ENCODE results near the gene IFRD2. TPM values are rescaled to one million over a fixed set of nuclear protein-coding genes. Genes with fewer than 3 reads are reported as not detected.

IFRD2 gene
- total RNA-seq, 1 donor from 2014 or later = 40.2 TPM

DNA sequence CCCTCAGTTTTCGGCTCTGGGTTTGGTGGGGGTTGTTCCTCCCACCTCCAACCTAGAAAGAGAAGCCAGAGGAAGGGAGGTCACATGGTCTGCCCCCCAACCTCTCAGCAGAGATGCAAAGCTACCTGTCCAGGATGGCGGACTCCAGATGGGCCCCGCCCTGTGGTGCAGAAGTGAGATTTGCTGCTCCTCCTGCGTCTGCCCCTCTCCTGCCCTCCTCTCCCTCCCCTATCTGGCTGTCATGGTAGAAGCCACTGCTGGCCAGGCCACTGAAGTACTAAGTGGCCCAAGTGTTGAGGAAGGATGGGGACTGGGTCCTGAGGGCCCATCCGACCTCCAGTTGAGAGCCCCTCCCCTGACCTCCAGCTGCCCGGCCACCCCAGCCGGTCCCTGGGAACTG is 25.4 kb downstream of the IFRD2 start:
- Mint-ChIP-seq H3K27ac (peak overlapping the region; percentile 100), H3K9me3 (no peaks in the 10 kb centered on the region), H3K4me3 (peak overlapping the region; percentile 72), H3K4me1 (peaks cover 77% of the 10 kb centered on the region), H3K36me3 (no peaks in the 10 kb centered on the region), H3K27me3 (ENCODE audit: low read depth) (no peaks in the 10 kb centered on the region)
- DNase-seq (ENCODE audit: low spot score in 2 of 2, unreplicated experiment in 2 of 2) = no peak
- TF ChIP-seq, protein P1, sequence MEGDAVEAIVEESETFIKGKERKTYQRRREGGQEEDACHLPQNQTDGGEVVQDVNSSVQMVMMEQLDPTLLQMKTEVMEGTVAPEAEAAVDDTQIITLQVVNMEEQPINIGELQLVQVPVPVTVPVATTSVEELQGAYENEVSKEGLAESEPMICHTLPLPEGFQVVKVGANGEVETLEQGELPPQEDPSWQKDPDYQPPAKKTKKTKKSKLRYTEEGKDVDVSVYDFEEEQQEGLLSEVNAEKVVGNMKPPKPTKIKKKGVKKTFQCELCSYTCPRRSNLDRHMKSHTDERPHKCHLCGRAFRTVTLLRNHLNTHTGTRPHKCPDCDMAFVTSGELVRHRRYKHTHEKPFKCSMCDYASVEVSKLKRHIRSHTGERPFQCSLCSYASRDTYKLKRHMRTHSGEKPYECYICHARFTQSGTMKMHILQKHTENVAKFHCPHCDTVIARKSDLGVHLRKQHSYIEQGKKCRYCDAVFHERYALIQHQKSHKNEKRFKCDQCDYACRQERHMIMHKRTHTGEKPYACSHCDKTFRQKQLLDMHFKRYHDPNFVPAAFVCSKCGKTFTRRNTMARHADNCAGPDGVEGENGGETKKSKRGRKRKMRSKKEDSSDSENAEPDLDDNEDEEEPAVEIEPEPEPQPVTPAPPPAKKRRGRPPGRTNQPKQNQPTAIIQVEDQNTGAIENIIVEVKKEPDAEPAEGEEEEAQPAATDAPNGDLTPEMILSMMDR (IDR thresholded peaks at IDR 0.05; ENCODE audit: unreplicated experiment) = no peak

DNA sequence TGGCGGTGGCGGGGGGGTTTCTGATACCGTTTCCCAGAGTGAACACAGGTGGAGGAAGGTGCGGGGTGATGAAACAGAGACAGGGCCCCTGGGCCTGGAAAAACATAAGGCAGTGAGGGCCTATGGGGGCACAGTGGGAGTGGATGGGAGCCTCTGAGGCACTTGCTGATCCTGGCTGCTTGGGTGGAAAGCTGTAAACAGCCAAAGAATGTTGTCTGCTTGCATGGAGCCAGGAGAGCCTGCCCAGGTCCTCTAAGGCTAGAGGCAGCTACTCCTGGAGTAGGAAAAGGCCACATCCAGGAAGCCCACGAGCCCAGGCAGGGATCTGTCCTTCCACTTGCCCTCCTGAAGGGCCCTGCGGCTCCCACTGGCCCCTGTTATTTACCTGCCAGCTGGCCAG is 26.2 kb downstream of the IFRD2 start:
- peak overlapping the region; percentile 10 for H3K4me3 Mint-ChIP-seq
- DNase-seq (ENCODE audit: low spot score in 2 of 2, unreplicated experiment in 2 of 2) = no peak
- peak overlapping the region; percentile 100 for H3K27ac Mint-ChIP-seq

DNA sequence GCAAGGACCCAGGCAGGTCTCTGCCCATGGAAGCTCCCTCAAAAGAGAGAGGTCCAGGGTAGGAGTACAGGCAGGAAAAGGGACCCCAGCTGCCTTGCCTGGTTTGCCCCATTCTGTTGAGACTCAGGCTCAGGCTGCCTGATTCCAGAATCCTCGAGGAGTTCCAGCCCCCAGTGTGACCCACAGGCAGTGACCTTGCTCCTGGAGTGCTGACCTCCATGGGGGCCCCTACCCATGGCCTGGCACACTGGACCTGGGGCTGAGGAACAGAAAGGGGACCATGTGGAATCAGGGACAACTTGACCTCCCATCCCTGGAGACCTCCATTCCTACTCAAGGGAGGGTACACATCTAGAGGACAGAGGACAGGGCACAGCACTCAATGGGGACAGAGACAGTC is 26.7 kb downstream of the IFRD2 start:
- H3K27me3 Mint-ChIP-seq (ENCODE audit: low read depth) = no peaks in the 10 kb centered on the region
- H3K36me3 Mint-ChIP-seq = no peaks in the 10 kb centered on the region
- no peaks in the 10 kb centered on the region for H3K9me3 Mint-ChIP-seq
- TF ChIP-seq, protein P1 (IDR thresholded peaks at IDR 0.05; ENCODE audit: unreplicated experiment) = no peak
- DNase-seq (ENCODE audit: low spot score in 2 of 2, unreplicated experiment in 2 of 2) = no peak
- H3K27ac Mint-ChIP-seq = peak overlapping the region; percentile 100
- H3K4me3 Mint-ChIP-seq = no peak overlapping the region
- peaks cover 72% of the 10 kb centered on the region for H3K4me1 Mint-ChIP-seq

More for the DNA sequence above, 26.2 kb downstream of the IFRD2 start:
- no peaks in the 10 kb centered on the region for H3K9me3 Mint-ChIP-seq
- no peaks in the 10 kb centered on the region for H3K27me3 Mint-ChIP-seq (ENCODE audit: low read depth)
- TF ChIP-seq, protein P1 (IDR thresholded peaks at IDR 0.05; ENCODE audit: unreplicated experiment) = no peak
- peaks cover 75% of the 10 kb centered on the region for H3K4me1 Mint-ChIP-seq
- no peaks in the 10 kb centered on the region for H3K36me3 Mint-ChIP-seq

DNA sequence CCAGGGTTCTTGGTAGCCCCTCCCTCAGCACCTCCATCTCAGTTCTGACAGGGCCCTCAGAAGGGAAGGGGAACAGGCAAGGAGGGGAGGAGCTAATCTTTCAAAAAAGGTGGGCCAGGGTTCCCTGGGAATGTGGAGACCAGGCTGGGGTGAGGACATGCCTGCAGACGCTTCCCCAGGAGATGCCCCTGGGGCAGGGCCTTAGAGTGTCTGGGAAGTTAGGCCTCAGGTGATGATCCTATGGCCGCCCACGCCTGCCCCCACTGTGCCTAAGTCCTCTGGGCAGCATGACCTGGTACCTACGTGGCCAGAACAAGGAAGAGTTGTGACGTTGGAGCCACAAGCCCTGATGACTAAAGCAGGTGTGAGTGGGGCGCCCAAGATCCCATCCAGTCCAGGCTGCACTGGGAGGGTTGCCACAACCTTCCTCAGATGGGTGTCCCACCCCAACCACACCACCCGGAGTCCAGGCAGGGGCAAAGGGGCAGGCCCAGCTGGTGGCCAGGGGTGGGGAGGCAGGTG is 27.2 kb downstream of the IFRD2 start:
- no peak for DNase-seq (ENCODE audit: low spot score in 2 of 2, unreplicated experiment in 2 of 2)
- Mint-ChIP-seq H3K9me3 (no peaks in the 10 kb centered on the region), H3K27ac (peak overlapping the region; percentile 100), H3K4me3 (peak overlapping the region; percentile 38), H3K27me3 (ENCODE audit: low read depth) (no peaks in the 10 kb centered on the region), H3K4me1 (peaks cover 67% of the 10 kb centered on the region), H3K36me3 (no peaks in the 10 kb centered on the region)
- TF ChIP-seq, protein P1 (IDR thresholded peaks at IDR 0.05; ENCODE audit: unreplicated experiment) = no peak

DNA sequence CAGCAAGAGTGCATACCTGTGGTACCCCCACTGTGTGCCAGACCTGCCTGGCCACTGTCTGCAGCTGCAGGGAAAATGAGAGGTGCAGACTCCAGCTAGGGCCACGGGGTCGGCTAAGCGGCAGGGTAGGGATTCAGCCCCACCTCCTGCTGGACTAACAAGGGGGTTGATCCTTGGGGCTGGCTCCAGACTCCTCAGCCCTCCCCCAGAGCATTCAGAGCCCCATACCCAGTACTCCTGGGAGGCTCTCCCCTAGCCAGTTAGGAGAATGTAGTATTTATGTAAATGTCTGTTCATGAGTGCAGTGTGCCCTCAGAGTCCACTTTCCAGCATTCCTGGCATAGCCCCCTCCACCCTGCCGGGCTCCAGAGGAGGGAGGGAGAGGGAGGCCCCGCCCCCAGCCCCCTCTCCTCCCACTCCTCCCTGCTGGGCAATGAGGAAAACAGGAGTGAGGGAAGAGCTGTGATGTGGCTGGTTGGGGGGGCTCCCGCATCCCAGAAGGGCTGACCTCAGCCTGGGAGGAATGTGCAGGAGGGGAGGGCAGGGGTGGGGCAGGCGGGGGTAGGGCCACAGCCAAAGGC is 27.8 kb downstream of the IFRD2 start:
- H3K9me3 Mint-ChIP-seq = no peaks in the 10 kb centered on the region
- H3K27me3 Mint-ChIP-seq (ENCODE audit: low read depth) = no peaks in the 10 kb centered on the region
- H3K36me3 Mint-ChIP-seq = no peaks in the 10 kb centered on the region
- H3K4me3 Mint-ChIP-seq = peak overlapping the region; percentile 2
- TF ChIP-seq, protein P1 (IDR thresholded peaks at IDR 0.05; ENCODE audit: unreplicated experiment) = no peak
- peak overlapping the region; percentile 100 for H3K27ac Mint-ChIP-seq
- peak; percentile 86 to 88 for DNase-seq (ENCODE audit: low spot score in 2 of 2, unreplicated experiment in 2 of 2)
- H3K4me1 Mint-ChIP-seq = peaks cover 65% of the 10 kb centered on the region

Data from mesothelial cell of epicardium (in vitro differentiated cells).